GM12878 (cell line): Measurements from ENCODE around the gene INHBA. TPM values are rescaled to one million over a fixed set of nuclear protein-coding genes. Genes with fewer than 3 reads are reported as not detected.

Experiments used
- ATAC-seq: fragments of 200-7000 bp; cut with Tn5 transposase; 3 replicates; pipeline ENCODE4 v1.9.1; 2020; ENCODE audit warnings: mild to moderate bottlenecking, moderate library complexity
- BruUV-seq: library from RNA; stranded (reverse); fragments of 400-500 nt; replicated peaks from 2 replicates; lab custom pipeline; 2021; lab: Mats Ljungman, UMichigan
- CTCF ChIA-PET: fragments of 300-600 bp; sonication (Branson Sonifier 250); formaldehyde crosslinking; extraction: SDS; loops from one replicate; lab custom pipeline; 2021; ENCODE audit warnings: inconsistent platforms; lab: Yijun Ruan, JAX
- POLR2A ChIA-PET: fragments of 350-600 bp; formaldehyde crosslinking; extraction: SDS; loops from one replicate; lab custom pipeline; 2021; ENCODE audit warnings: inconsistent platforms; lab: Charles Lee
- RAD21 ChIA-PET: fragments of 300-600 bp; sonication (Branson Sonifier 250); formaldehyde crosslinking; loops from one replicate; lab custom pipeline; 2023; ENCODE audit warnings: antibody characterized with exemption; ENCODE audit not compliant: unreplicated experiment; lab: Charles Lee
- SMC1A ChIA-PET: fragments of 300-600 bp; sonication (Branson Sonifier 250); formaldehyde crosslinking; loops from one replicate; lab custom pipeline; 2023; ENCODE audit not compliant: unreplicated experiment, uncharacterized antibody; lab: Charles Lee
- DNase-seq: peaks from one replicate; pipeline ENCODE4 v3.0.0-alpha.2; 2011; ENCODE audit warnings: low read depth, low spot score
- FAIRE-seq: peaks from 3 replicates; lab custom pipeline; 2011; peaks lifted over from hg19 to GRCh38; lab: Jason Lieb, UNC
- H2AFZ ChIP-seq: 2 replicates; pipeline ENCODE4 v1.6.0; 2011; ENCODE audit warnings: low read depth, low read length, control low read depth; ENCODE audit not compliant: control insufficient read depth
- H3K27ac ChIP-seq: 2 replicates; pipeline ENCODE4 v1.5.1; 2011; ENCODE audit warnings: control low read depth; ENCODE audit not compliant: control insufficient read depth, insufficient read depth
- H3K27me3 ChIP-seq, 2 experiments: replicated peaks in 1 of 2; 2 replicates each; pipeline versions ENCODE4 v1.6.0 to v1.6.1; 2011; ENCODE audit warnings: low read length in 1 of 2; ENCODE audit not compliant: control insufficient read depth in 2 of 2, insufficient read depth in 2 of 2
- H3K36me3 ChIP-seq, 2 experiments: 2 replicates each; pipeline ENCODE4 v1.5.1; 2011; ENCODE audit warnings: low read length in 1 of 2; ENCODE audit not compliant: control insufficient read depth in 2 of 2, insufficient read depth in 2 of 2
- H3K4me1 ChIP-seq: 2 replicates; pipeline ENCODE4 v1.6.1; 2011; ENCODE audit warnings: mild to moderate bottlenecking, low read length, moderate library complexity, mixed read lengths; ENCODE audit not compliant: control insufficient read depth, insufficient read depth
- H3K4me2 ChIP-seq: 2 replicates; pipeline ENCODE4 v1.6.0; 2011; ENCODE audit warnings: control low read depth; ENCODE audit not compliant: control insufficient read depth, insufficient read depth
- H3K4me3 ChIP-seq: fragments of 200-600 bp; sonication (generic); 2 replicates; pipeline ENCODE4 v1.5.1; 2016
- H3K79me2 ChIP-seq: 2 replicates; pipeline ENCODE4 v1.6.0; 2011; ENCODE audit warnings: low read length; ENCODE audit not compliant: control insufficient read depth, insufficient read depth
- H3K9ac ChIP-seq: 2 replicates; pipeline ENCODE4 v1.8.0; 2011; ENCODE audit warnings: low read length, control low read depth, mixed read lengths; ENCODE audit not compliant: control insufficient read depth, insufficient read depth
- H3K9me3 ChIP-seq: replicated peaks from 3 replicates; pipeline ENCODE4 v1.5.1; 2011; ENCODE audit warnings: mild to moderate bottlenecking, low read length; ENCODE audit not compliant: control insufficient read depth, insufficient read depth
- H4K20me1 ChIP-seq: 2 replicates; pipeline ENCODE4 v1.6.0; 2011; ENCODE audit not compliant: control insufficient read depth, insufficient read depth
- ATF7 ChIP-seq: fragments of 450-650 bp; IDR thresholded peaks from 2 replicates; pipeline ENCODE4 v1.6.1; 2016; ENCODE audit warnings: low read depth, mild to moderate bottlenecking
- BCL11A ChIP-seq: IDR thresholded peaks from 2 replicates; pipeline ENCODE4 v1.6.1; 2011; ENCODE audit warnings: low read depth, low read length
- CEBPB ChIP-seq, 2 experiments: fragments of 150-350 bp in 1 of 2; IDR thresholded peaks; 2 replicates each; pipeline ENCODE4 v1.6.1; 2012 to 2014; ENCODE audit warnings: low read depth in 2 of 2, low read length in 2 of 2, borderline replicate concordance in 1 of 2, inconsistent platforms in 1 of 2
- GATAD2B ChIP-seq: fragments of 450-650 bp; conservative IDR thresholded peaks from 2 replicates; pipeline ENCODE4 v1.6.1; 2017; ENCODE audit warnings: low read depth, mild to moderate bottlenecking, moderate library complexity
- HDAC2 ChIP-seq: fragments of 200-600 bp; sonication (generic); IDR thresholded peaks from 2 replicates; pipeline ENCODE4 v1.6.1; 2017
- IRF4 ChIP-seq: IDR thresholded peaks from 2 replicates; pipeline ENCODE4 v1.6.1; 2011; ENCODE audit warnings: low read depth, low read length
- MYC ChIP-seq: IDR thresholded peaks from 2 replicates; pipeline ENCODE4 v1.6.1; 2011; ENCODE audit warnings: mild to moderate bottlenecking, low read length, moderate library complexity, inconsistent platforms; ENCODE audit not compliant: insufficient read depth, insufficient replicate concordance, insufficient read length, severe bottlenecking
- NFYA ChIP-seq: IDR thresholded peaks from 2 replicates; pipeline ENCODE4 v1.6.1; 2011; ENCODE audit warnings: low read depth, mild to moderate bottlenecking, low read length, improper control_type of control experiment, borderline replicate concordance
- NRF1 ChIP-seq: conservative IDR thresholded peaks from 2 replicates; pipeline ENCODE4 v1.6.1; 2011; ENCODE audit warnings: mild to moderate bottlenecking, low read depth, low read length, improper control_type of control experiment
- POLR2AphosphoS5 ChIP-seq: IDR thresholded peaks from 2 replicates; pipeline ENCODE4 v1.6.1; 2011; ENCODE audit warnings: mild to moderate bottlenecking, low read length, inconsistent platforms
- RAD21 ChIP-seq: IDR thresholded peaks from 2 replicates; pipeline ENCODE4 v1.6.1; 2011; ENCODE audit warnings: mild to moderate bottlenecking, low read depth, low read length, moderate library complexity; ENCODE audit not compliant: insufficient read depth
- RAD51 ChIP-seq: fragments of 450-650 bp; IDR thresholded peaks from 2 replicates; pipeline ENCODE4 v1.6.1; 2016; ENCODE audit warnings: moderate library complexity, mild to moderate bottlenecking, inconsistent platforms
- SIX5 ChIP-seq: IDR thresholded peaks from 2 replicates; pipeline ENCODE4 v1.6.1; 2011; ENCODE audit warnings: mild to moderate bottlenecking, low read depth, low read length, moderate library complexity; ENCODE audit not compliant: severe bottlenecking
- SMARCA5 ChIP-seq: fragments of 450-650 bp; IDR thresholded peaks from 2 replicates; pipeline ENCODE4 v1.6.1; 2017; ENCODE audit warnings: mild to moderate bottlenecking
- SREBF2 ChIP-seq: IDR thresholded peaks from 2 replicates; pipeline ENCODE4 v1.6.1; 2012; ENCODE audit warnings: mild to moderate bottlenecking, low read length
- YBX1 ChIP-seq: fragments of 450-650 bp; IDR thresholded peaks from 2 replicates; pipeline ENCODE4 v1.6.1; 2016; ENCODE audit warnings: antibody characterized with exemption
- ZNF384 ChIP-seq: IDR thresholded peaks from 2 replicates; pipeline ENCODE4 v1.6.1; 2012; ENCODE audit warnings: low read depth, mild to moderate bottlenecking, low read length, improper control_type of control experiment, borderline replicate concordance
- WGBS: methylation state at CpG from one replicate; pipeline ENCODE4 v1.1.6; 2016; ENCODE audit warnings: low lambda C conversion rate; ENCODE audit not compliant: insufficient replicate concordance, insufficient coverage; ENCODE audit errors: missing lambda C conversion rate; 5-methylcytosine and 5-hydroxymethylcytosine counted together
- in situ Hi-C: fragments of 300-500 bp; cut with MboI; formaldehyde crosslinking; loops from 9 replicates; pipeline ENCODE4 v1.14.3; 2018; ENCODE audit warnings: mixed read lengths
- intact Hi-C: fragments of 100-400 bp; cut with micrococcal nuclease; formaldehyde crosslinking; loops from one replicate; pipeline ENCODE4 v1.14.2; 2022; ENCODE audit not compliant: unreplicated experiment
- polyA plus RNA-seq, 11 experiments: library from polyadenylated mRNA; depleted of rRNA in 4 of 11; unstranded in 6 of 11; stranded (reverse) in 5 of 11; fragments of >200 nt; fragmentation: Nextera tagmentation in 4 of 11; fragmentation: Illumina TruSeq in 1 of 11; extraction: Ambion mirVana in 4 of 11; extraction: Trizol in 1 of 11; gene quantifications; 1 replicate in 1 of 11; 2 replicates in 10 of 11; pipeline versions ENCODE4 v1.2.1 to v1.2.3, GENCODE V29; 2011 to 2016; ENCODE audit warnings: inconsistent platforms in 2 of 11, missing spikeins in 2 of 11, low read depth in 1 of 11
- total RNA-seq, 4 experiments: library from RNA; depleted of rRNA in 3 of 4; stranded (reverse); fragments of >200 nt in 3 of 4; fragmentation: Illumina TruSeq in 1 of 4; extraction: Trizol in 1 of 4; gene quantifications; 2 replicates each; pipeline versions ENCODE4 v1.2.1 to v1.2.3, GENCODE V29; 2013 to 2021
- TF ChIP-seq, protein P1 (sequence below): IDR thresholded peaks from 2 replicates; pipeline ENCODE4 v1.6.1; 2012; ENCODE audit warnings: low read depth, low read length, improper control_type of control experiment
- TF ChIP-seq, protein P2 (sequence below): fragments of 450-650 bp; IDR thresholded peaks from 2 replicates; pipeline ENCODE4 v1.6.1; 2018; ENCODE audit warnings: borderline replicate concordance, mild to moderate bottlenecking; ENCODE audit not compliant: partially characterized antibody
- TF ChIP-seq, protein P3 (sequence below): fragments of 450-650 bp; IDR thresholded peaks from 2 replicates; pipeline ENCODE4 v1.6.1; 2016; ENCODE audit warnings: mild to moderate bottlenecking

The INHBA gene
- total and polyA plus RNA-seq, 10 of the 15 experiments (the other 5 are each of a cell fraction or from before 2014, with no cell fraction given): 0.04 to 0.05 (median 0.05) TPM; not detected in 6

DNA sequence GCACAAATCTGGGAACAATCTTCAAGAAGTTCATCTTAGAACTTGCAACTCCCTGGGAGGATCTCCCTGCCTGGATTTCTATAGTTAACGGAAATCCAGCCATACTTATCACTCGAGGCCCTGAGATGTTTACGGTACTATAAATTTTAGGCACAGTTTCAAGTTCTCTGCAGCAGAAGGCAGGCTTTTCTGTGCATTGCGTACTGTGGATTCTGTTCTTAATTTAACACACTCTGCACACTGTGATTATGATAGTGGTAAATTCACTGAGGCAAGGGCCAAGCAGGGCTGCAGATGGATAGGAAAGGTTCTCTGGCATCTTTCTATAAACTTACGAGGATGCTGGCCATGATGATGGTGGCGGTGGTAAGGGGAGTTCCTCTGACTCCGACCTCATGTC, 10.6 kb downstream of the INHBA start:
- POLR2A ChIA-PET: no interaction called here
- DNase-seq (no peak), ATAC-seq (no peak), FAIRE-seq (no peak)
- H4K20me1 ChIP-seq: no peaks in the 10 kb centered on the region
- H3K4me1 ChIP-seq: no peaks in the 10 kb centered on the region
- CTCF ChIA-PET: interaction anchor here (0.6 to 5.5 kb wide), 3 partner anchors 13 to 83 kb away, joined by 3 to 56 read pairs (median 14); partner anchors contain the start of gene INHBA
- H3K9ac ChIP-seq: no peak overlapping the region
- no peaks in the 10 kb centered on the region for H3K79me2 ChIP-seq
- intact Hi-C loops: loop anchor here (10.0 kb wide), 4 partner anchors 217 to 857 kb away; no protein-coding TSS in a partner anchor
- SMC1A ChIA-PET: interaction anchor here (0.6 to 3.0 kb wide), 3 partner anchors 12 to 696 kb away, joined by 3 to 21 read pairs (median 3); partner anchors contain the start of gene INHBA
- no peak for TF ChIP-seq YBX1
- TF ChIP-seq SIX5: no peak
- TF ChIP-seq RAD21: no peak
- TF ChIP-seq ZNF384: no peak
- no peak for TF ChIP-seq SMARCA5
- TF ChIP-seq RAD51: no peak
- no peak for TF ChIP-seq ATF7
- no peak for TF ChIP-seq GATAD2B
- no peak for TF ChIP-seq SREBF2
- no peak for TF ChIP-seq NFYA
- no peak for TF ChIP-seq IRF4
- TF ChIP-seq MYC: no peak
- TF ChIP-seq POLR2AphosphoS5: no peak
- TF ChIP-seq, protein P1, sequence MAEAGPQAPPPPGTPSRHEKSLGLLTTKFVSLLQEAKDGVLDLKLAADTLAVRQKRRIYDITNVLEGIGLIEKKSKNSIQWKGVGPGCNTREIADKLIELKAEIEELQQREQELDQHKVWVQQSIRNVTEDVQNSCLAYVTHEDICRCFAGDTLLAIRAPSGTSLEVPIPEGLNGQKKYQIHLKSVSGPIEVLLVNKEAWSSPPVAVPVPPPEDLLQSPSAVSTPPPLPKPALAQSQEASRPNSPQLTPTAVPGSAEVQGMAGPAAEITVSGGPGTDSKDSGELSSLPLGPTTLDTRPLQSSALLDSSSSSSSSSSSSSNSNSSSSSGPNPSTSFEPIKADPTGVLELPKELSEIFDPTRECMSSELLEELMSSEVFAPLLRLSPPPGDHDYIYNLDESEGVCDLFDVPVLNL: no peak
- no peak for TF ChIP-seq NRF1
- TF ChIP-seq BCL11A: no peak
- TF ChIP-seq CEBPB (IDR thresholded peaks at IDR 0.05; ENCODE audit: borderline replicate concordance in 1 of 2, low read depth in 2 of 2, low read length in 2 of 2): no peak
- TF ChIP-seq HDAC2: no peak
- TF ChIP-seq, protein P2, sequence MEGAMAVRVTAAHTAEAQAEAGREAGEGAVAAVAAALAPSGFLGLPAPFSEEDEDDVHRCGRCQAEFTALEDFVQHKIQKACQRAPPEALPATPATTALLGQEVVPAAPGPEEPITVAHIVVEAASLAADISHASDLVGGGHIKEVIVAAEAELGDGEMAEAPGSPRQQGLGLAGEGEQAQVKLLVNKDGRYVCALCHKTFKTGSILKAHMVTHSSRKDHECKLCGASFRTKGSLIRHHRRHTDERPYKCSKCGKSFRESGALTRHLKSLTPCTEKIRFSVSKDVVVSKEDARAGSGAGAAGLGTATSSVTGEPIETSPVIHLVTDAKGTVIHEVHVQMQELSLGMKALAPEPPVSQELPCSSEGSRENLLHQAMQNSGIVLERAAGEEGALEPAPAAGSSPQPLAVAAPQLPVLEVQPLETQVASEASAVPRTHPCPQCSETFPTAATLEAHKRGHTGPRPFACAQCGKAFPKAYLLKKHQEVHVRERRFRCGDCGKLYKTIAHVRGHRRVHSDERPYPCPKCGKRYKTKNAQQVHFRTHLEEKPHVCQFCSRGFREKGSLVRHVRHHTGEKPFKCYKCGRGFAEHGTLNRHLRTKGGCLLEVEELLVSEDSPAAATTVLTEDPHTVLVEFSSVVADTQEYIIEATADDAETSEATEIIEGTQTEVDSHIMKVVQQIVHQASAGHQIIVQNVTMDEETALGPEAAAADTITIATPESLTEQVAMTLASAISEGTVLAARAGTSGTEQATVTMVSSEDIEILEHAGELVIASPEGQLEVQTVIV: no peak
- TF ChIP-seq, protein P3, sequence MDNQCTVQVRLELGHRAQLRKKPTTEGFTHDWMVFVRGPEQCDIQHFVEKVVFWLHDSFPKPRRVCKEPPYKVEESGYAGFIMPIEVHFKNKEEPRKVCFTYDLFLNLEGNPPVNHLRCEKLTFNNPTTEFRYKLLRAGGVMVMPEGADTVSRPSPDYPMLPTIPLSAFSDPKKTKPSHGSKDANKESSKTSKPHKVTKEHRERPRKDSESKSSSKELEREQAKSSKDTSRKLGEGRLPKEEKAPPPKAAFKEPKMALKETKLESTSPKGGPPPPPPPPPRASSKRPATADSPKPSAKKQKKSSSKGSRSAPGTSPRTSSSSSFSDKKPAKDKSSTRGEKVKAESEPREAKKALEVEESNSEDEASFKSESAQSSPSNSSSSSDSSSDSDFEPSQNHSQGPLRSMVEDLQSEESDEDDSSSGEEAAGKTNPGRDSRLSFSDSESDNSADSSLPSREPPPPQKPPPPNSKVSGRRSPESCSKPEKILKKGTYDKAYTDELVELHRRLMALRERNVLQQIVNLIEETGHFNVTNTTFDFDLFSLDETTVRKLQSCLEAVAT: no peak
- RAD21 ChIA-PET: interaction anchor here (1.2 to 1.3 kb wide), 2 partner anchors 12 to 13 kb away, joined by 3 read pairs; no protein-coding TSS in a partner anchor
- no peak overlapping the region for H3K4me2 ChIP-seq
- no peaks in the 10 kb centered on the region for H3K27me3 ChIP-seq
- 35% methylated on average over 7 of the region's 7 CpGs for WGBS
- in situ Hi-C loops: loop anchor here (10.0 kb wide), 1 partner anchor 687 kb away; no protein-coding TSS in a partner anchor
- no peak overlapping the region for H3K27ac ChIP-seq
- no peaks in the 10 kb centered on the region for H3K36me3 ChIP-seq
- H3K9me3 ChIP-seq: no peaks in the 10 kb centered on the region
- H3K4me3 ChIP-seq: no peak overlapping the region
- H2AFZ ChIP-seq: no peak overlapping the region
- no TSS peak for BruUV-seq
